ENCODE data around the gene NUP188. TPM values are rescaled to one million over a fixed set of nuclear protein-coding genes. Genes with fewer than 3 reads are reported as not detected.
A peak's percentile ranks its signal among the peaks of the same experiment; 100 is the strongest.

Gene NUP188
- total and polyA plus RNA-seq, 2 of the 13 experiments (the other 11 are each of a cell fraction or from before 2014, with no cell fraction given), result 28.0 to 38.5 TPM

DNA sequence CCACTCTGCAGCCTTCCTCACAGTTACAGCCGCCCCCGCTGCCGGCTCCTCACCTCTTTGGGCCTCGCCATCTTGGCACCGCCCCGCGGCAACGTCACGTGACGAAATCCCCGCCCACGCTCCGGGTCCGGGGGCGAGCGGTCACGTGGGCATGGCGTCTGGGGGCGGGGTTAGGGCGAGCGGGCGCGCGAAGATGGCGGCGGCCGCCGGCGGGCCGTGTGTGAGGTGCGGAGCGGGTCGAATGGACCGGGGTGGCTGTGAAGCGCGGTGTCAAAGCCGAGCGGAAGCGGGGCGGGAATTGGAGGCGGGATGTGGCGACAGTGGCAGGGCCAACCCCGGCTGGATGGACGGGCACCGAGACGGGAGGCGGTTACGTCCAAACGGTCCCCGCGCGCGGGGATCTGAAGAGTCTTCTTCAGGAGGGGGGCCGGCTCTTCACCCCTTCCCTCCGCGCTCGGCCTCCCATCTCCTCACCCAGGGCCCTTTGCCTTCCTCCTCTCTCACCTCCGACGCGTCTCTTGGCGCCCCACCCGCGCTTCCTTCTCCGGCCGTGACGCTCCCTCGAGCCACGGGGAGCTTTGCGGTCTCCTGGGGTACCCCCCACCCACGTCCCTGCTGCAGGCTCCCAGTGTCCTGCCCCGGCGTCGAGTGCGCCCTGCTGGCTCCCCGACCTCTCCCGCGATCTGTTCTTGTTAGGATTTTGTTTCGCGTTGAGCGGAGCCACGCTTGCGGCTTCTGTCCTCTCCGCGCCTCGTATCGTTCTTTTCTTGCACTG, at the start of gene NUP188, which contains the start of gene DOLK (continued):
- TF ChIP-seq, protein P1, sequence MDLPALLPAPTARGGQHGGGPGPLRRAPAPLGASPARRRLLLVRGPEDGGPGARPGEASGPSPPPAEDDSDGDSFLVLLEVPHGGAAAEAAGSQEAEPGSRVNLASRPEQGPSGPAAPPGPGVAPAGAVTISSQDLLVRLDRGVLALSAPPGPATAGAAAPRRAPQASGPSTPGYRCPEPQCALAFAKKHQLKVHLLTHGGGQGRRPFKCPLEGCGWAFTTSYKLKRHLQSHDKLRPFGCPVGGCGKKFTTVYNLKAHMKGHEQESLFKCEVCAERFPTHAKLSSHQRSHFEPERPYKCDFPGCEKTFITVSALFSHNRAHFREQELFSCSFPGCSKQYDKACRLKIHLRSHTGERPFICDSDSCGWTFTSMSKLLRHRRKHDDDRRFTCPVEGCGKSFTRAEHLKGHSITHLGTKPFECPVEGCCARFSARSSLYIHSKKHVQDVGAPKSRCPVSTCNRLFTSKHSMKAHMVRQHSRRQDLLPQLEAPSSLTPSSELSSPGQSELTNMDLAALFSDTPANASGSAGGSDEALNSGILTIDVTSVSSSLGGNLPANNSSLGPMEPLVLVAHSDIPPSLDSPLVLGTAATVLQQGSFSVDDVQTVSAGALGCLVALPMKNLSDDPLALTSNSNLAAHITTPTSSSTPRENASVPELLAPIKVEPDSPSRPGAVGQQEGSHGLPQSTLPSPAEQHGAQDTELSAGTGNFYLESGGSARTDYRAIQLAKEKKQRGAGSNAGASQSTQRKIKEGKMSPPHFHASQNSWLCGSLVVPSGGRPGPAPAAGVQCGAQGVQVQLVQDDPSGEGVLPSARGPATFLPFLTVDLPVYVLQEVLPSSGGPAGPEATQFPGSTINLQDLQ (CRISPR knock-in tag; IDR thresholded peaks at IDR 0.05), result peak; percentile 22; the same call in 1 of the 2 replicates
- TF ChIP-seq ZNF274 (CRISPR knock-in tag; IDR thresholded peaks at IDR 0.05) (no peak), RBM22 (optimal IDR thresholded peaks at IDR 0.05; ENCODE audit: low read length) (no peak), ZNF558 (CRISPR knock-in tag; IDR thresholded peaks at IDR 0.05; ENCODE audit: borderline replicate concordance) (0 out of 2 replicates have a peak, but pooled peaks have one; percentile 63), MXI1 (IDR thresholded peaks at IDR 0.05; ENCODE audit: borderline replicate concordance, low read depth, low read length) (peak; percentile 90), NFE2L2 (IDR thresholded peaks at IDR 0.05; ENCODE audit: low read length) (no peak), ZNF468 (CRISPR knock-in tag; IDR thresholded peaks at IDR 0.05) (no peak), BORCS8-MEF2B (CRISPR knock-in tag; IDR thresholded peaks at IDR 0.05) (0 out of 2 replicates have a peak, but pooled peaks have one; percentile 45), NPAS2 (CRISPR knock-in tag; IDR thresholded peaks at IDR 0.05; ENCODE audit: borderline replicate concordance) (no peak), ZFYVE20 (CRISPR knock-in tag; IDR thresholded peaks at IDR 0.05; ENCODE audit: borderline replicate concordance, low read depth) (no peak), POLR2AphosphoS2 (IDR thresholded peaks at IDR 0.05; ENCODE audit: low read depth, low read length) (no peak), PHB2 (IDR thresholded peaks at IDR 0.05; ENCODE audit: partially characterized antibody) (no peak), CCAR2 (optimal IDR thresholded peaks at IDR 0.05; ENCODE audit: low read depth, low read length) (no peak), GZF1 (CRISPR knock-in tag; IDR thresholded peaks at IDR 0.05) (no peak), TP53 (CRISPR knock-in tag; conservative IDR thresholded peaks at IDR 0.05) (peak; percentile 82; the same call in 1 of the 2 replicates), ZNF713 (CRISPR knock-in tag; IDR thresholded peaks at IDR 0.05) (no peak; the same call in 1 of the 2 replicates)
- TF ChIP-seq, protein P2, sequence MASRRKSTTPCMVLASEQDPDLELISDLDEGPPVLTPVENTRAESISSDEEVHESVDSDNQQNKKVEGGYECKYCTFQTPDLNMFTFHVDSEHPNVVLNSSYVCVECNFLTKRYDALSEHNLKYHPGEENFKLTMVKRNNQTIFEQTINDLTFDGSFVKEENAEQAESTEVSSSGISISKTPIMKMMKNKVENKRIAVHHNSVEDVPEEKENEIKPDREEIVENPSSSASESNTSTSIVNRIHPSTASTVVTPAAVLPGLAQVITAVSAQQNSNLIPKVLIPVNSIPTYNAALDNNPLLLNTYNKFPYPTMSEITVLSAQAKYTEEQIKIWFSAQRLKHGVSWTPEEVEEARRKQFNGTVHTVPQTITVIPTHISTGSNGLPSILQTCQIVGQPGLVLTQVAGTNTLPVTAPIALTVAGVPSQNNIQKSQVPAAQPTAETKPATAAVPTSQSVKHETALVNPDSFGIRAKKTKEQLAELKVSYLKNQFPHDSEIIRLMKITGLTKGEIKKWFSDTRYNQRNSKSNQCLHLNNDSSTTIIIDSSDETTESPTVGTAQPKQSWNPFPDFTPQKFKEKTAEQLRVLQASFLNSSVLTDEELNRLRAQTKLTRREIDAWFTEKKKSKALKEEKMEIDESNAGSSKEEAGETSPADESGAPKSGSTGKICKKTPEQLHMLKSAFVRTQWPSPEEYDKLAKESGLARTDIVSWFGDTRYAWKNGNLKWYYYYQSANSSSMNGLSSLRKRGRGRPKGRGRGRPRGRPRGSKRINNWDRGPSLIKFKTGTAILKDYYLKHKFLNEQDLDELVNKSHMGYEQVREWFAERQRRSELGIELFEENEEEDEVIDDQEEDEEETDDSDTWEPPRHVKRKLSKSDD (CRISPR knock-in tag; IDR thresholded peaks at IDR 0.05; ENCODE audit: low read depth), result peak; percentile 17; the same call in 1 of the 2 replicates
- TF ChIP-seq, protein P3, sequence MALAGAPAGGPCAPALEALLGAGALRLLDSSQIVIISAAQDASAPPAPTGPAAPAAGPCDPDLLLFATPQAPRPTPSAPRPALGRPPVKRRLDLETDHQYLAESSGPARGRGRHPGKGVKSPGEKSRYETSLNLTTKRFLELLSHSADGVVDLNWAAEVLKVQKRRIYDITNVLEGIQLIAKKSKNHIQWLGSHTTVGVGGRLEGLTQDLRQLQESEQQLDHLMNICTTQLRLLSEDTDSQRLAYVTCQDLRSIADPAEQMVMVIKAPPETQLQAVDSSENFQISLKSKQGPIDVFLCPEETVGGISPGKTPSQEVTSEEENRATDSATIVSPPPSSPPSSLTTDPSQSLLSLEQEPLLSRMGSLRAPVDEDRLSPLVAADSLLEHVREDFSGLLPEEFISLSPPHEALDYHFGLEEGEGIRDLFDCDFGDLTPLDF (CRISPR knock-in tag; IDR thresholded peaks at IDR 0.05), result peak; percentile 87
- TF ChIP-seq, protein P4, sequence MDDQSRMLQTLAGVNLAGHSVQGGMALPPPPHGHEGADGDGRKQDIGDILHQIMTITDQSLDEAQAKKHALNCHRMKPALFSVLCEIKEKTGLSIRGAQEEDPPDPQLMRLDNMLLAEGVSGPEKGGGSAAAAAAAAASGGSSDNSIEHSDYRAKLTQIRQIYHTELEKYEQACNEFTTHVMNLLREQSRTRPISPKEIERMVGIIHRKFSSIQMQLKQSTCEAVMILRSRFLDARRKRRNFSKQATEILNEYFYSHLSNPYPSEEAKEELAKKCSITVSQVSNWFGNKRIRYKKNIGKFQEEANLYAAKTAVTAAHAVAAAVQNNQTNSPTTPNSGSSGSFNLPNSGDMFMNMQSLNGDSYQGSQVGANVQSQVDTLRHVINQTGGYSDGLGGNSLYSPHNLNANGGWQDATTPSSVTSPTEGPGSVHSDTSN (CRISPR knock-in tag; IDR thresholded peaks at IDR 0.05; ENCODE audit: borderline replicate concordance), result no peak
- TF ChIP-seq, protein P5, sequence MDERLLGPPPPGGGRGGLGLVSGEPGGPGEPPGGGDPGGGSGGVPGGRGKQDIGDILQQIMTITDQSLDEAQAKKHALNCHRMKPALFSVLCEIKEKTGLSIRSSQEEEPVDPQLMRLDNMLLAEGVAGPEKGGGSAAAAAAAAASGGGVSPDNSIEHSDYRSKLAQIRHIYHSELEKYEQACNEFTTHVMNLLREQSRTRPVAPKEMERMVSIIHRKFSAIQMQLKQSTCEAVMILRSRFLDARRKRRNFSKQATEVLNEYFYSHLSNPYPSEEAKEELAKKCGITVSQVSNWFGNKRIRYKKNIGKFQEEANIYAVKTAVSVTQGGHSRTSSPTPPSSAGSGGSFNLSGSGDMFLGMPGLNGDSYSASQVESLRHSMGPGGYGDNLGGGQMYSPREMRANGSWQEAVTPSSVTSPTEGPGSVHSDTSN (CRISPR knock-in tag; IDR thresholded peaks at IDR 0.05), result no peak

All from HepG2 (cell line).